Ammon's horn (tissue), 1 donor: ENCODE measurements around the gene HPD.

ENCODE experiments used
- DNase-seq: peaks from one replicate; pipeline ENCODE4 v3.0.0-alpha.2; 2016; ENCODE audit warnings: low spot score

Gene HPD

GRCh38 chr12:121828826-121829225, 29.8 kb downstream of the HPD start:
- DNase-seq: no peak

DNA sequence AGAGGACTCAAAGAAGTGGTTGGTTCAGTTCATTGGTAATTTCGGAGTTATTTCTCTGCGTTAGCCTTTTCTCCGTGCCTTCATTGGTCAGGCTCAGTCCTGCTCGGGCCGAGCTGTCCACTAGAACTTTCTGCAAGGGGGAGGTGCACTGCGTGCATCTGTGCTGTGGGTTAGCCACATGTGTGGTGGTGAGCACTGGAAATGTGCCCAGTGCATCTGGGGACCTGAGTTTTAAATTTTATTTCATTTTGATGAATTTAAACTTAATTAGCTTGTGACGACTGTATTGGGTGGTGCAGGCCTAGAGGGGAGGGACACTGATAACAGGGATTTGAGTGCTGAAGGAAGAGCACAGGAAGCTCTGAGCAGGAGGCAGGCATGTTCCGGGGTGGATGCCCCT, 30.4 kb downstream of the HPD start:
- DNase-seq: no peak

GRCh38 chr12:121827351-121828099, 31.1 kb downstream of the HPD start:
- no peak for DNase-seq

- DNase-seq: no peak
These were observed 32.1 kb downstream of the HPD start for GRCh38 chr12:121826318-121827150.

- no peak for DNase-seq
These were observed 33.6 kb downstream of the HPD start for GRCh38 chr12:121825041-121825523.

DNA sequence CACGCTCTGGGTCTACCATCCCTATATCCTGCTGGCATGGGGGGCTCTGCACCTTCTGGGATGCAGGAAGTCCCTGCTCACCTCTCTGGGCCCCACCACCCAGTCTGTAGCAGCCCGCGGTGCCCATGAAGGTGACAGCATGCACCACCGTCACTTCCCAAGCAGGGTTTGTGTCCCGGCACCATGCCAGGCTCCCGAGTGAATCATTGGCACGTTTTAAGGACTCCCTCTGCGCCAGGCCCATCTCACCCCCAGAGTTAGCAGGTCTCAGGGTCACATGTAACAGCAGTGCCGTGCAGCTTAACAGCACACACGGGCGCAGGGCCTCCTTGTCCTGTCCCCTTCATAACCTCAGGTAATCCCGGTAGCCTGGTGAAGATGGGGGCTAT, 34.9 kb downstream of the HPD start:
- no peak for DNase-seq

DNA sequence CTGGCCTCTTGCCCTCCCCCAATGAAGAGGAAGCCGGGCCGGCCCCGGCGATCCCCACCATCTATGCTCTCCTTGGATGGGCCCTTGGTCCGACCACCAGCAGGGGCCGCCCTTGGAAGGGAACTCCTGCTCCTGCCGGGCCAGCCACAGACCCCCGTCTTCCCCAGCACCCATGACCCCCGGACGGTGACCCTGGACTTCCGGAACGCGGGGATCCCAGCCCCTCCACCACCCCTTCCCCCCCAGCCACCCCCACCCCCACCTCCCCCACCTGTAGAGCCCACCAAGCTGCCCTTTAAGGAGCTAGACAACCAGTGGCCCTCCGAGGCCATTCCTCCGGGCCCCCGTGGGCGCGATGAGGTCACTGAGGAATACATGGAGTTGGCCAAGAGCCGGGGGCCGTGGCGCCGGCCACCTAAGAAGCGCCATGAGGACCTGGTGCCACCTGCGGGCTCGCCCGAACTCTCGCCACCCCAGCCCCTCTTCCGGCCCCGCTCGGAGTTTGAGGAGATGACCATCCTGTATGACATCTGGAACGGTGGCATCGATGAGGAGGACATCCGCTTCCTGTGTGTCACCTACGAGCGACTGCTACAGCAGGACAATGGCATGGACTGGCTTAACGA, 35.4 kb downstream of the HPD start:
- DNase-seq: no peak

- no peak for DNase-seq
These were observed 36.1 kb downstream of the HPD start for GRCh38 chr12:121822393-121823100.

DNA sequence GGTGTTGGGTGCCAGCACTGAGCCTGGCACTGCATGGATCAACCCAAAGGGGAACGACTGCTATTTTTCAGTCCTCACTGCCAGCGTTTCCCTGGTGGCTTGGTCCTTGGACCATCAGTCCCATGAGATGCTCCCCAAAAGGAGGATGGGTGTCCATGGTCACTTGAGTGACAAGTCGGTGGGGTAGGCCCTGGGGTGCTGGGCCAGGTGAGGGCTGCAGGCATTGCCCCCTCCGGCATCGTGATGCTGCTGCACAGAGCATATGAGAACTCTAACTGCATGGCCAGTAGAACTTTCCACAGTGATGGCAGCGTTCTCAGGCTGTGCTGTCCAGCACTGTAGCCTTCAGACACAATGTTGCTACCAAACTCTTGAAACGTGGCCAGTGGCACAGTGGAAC, 38.6 kb downstream of the HPD start:
- no peak for DNase-seq

GRCh38 chr12:121819212-121819949, 39.3 kb downstream of the HPD start:
- DNase-seq: no peak

GRCh38 chr12:121817648-121818043, 41.0 kb downstream of the HPD start:
- no peak for DNase-seq

DNA sequence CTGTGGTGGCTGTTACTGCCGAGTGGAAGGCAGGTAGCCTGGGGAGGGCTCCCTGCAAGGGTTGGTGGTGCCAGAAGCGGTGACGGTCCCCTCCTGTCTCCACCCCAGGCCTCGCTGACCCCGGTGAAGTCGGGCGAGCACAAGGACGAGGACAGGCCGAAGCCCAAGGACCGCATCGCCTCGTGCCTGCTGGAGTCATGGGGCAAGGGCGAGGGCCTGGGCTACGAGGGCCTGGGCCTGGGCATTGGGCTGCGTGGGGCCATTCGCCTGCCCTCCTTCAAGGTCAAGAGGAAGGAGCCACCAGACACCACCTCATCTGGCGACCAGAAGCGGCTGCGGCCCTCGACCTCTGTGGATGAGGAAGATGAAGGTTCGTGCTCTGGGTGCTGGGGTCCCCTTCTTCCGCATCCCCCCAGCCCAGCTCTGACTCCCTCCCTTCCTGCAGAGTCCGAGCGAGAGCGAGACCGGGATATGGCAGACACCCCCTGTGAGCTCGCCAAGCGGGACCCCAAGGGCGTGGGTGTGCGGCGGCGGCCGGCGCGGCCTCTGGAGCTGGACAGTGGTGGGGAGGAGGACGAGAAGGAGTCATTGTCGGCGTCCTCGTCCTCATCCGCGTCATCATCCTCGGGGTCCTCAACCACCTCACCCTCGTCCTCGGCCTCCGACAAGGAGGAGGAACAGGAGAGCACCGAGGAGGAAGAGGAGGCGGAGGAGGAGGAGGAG, 41.6 kb downstream of the HPD start:
- DNase-seq: no peak

DNA sequence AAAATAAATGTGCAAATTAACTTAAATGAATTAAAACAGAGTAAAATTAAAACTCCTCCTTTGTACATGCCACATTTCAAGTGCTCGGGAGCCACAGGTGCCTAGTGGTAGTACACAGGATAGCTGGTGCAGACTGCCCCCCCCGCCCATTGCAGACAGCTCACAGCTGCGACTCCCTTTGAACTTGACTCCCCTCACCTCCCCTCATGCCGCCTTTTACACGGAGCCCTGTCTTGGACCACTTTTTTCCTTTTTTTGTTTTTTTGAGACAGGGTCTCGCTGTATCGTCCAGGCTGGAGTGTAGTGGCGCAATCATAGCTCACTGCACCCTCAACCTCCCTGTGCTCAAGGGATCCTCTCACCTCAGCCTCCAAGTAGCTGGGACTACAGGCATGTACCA, 43.4 kb downstream of the HPD start:
- no peak for DNase-seq

GRCh38 chr12:121814429-121815119, 44.1 kb downstream of the HPD start:
- no peak for DNase-seq

GRCh38 chr12:121813951-121814350, 44.7 kb downstream of the HPD start:
- no peak for DNase-seq

DNA sequence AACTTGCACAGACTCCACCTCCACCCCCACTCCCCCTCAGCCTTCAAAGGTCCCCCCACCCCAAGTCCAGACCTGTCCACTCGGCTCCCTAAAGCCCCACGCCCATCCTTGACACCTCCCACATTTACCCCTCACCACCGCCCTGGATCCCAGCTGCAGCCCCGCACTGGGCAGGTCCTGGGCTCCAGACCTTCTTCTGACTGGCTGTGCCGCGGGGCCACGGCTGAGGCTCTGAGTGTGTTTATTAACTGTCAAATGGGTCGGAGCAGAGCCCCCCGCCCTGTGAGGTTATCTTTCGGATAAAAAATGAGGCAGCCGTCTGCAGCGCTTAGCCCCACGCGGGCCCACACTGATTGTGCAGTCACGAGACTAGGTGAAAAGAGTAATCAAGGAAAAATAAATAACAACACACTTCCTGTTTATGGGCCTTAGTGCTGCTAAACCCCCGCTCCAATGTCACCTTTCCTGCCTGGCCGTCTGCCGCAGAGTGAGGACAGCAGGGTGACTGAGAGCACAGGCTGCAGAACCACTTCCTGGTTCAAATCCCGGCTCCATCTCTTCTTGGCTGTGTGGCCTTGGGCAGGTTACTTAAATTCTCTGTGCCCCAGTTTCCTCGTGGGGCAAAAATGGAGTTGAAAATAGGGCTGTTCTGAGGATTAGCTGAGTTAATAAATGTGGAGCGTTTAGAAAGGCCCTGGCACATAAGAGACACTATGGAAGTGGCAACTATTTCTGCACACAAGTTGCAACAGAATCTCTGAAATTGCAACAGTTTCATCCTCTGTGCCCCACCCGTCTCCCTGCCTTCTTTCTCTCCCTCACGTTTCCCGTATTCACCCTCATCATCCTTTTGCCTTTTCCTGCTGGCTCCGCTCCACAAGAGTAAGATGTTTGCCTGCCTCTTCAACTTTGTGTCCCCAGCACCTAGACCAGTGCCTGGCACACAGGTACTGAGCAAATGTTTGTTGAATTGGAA, 45.5 kb downstream of the HPD start:
- no peak for DNase-seq

GRCh38 chr12:121812320-121812871, 46.3 kb downstream of the HPD start:
- no peak for DNase-seq

DNA sequence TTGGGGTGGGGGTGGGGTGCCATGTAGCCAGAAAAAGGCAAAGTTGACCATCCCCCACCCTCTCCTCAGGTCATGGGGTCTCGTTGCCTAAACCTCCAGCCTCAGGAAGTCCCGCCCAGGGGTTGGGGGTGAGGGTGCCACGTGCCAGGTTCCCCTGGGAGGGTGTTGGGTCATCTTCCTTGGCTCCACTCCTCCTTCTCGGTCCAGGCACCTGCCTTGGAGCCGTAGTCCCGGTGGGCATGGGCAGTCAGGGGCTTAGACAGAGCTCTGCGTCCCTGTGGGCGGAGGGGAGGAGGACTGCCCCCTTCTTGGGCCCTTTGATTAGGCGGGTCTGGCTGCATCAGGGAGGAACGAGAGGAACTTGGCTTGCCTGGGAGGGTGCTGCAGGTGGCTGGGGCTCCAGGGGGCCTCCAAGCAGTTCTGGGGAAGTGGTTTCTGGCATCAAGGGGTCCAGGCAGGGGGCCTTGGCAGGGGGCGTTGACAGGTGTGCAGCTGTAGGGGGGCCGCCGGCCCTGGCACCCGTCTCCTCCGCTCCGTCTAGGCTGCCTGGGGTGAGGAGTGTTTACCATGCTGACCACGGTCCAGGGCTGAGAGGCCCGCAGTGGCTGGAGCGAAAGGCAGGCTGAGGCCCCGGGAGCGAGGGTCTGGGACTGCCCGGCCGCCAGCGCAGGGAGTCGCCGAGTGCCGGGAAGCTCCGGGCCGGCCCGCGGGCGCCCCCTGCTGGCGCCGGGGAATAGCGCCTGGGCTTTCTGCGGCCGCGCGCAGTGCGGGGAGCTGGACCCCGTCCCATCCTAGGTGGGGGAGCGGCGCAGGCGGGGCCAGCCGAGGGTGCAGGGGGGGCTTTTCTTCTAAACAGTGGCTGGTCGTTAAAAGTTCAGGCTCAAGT, 47.0 kb downstream of the HPD start:
- peak; percentile 58 for DNase-seq
